ENCODE measurements around the gene SLC6A4. TPM values are rescaled to one million over a fixed set of nuclear protein-coding genes. Genes with fewer than 3 reads are reported as not detected.

The SLC6A4 gene
- total RNA-seq, 1 donor from 2014 or later: not detected

DNA sequence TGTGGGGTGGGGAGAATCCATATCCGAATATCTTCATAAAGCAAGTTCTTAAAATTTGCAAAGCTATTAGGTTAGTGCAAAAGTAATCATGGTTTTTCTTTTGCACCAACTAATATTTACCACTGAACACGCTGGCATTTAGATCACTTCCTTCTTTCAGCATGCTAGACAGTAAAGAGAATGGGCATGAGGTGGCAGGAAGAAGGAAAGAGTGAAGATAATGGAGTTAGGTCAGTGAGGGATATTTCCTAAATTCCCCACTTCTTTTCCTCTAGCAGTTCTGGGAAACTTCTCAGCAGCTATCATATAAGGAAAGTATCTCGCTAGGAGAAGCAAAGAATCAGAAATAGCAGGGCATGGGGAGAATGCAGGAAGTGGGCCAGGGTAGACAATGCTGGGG, 39.0 kb downstream of the SLC6A4 start:
- no peak overlapping the region for H3K27ac Mint-ChIP-seq (ENCODE audit: unreplicated experiment)
- H3K4me1 Mint-ChIP-seq: no peaks in the 10 kb centered on the region
- no peaks in the 10 kb centered on the region for H3K36me3 Mint-ChIP-seq (ENCODE audit: low read depth)
- TF ChIP-seq CTCF (conservative IDR thresholded peaks at IDR 0.05): no peak
- no peak for DNase-seq (ENCODE audit: low read depth, low spot score)
- H3K9me3 Mint-ChIP-seq: no peaks in the 10 kb centered on the region
- H3K27me3 Mint-ChIP-seq (ENCODE audit: low read depth): peaks cover 17% of the 10 kb centered on the region
- H3K4me3 Mint-ChIP-seq: no peak overlapping the region

DNA sequence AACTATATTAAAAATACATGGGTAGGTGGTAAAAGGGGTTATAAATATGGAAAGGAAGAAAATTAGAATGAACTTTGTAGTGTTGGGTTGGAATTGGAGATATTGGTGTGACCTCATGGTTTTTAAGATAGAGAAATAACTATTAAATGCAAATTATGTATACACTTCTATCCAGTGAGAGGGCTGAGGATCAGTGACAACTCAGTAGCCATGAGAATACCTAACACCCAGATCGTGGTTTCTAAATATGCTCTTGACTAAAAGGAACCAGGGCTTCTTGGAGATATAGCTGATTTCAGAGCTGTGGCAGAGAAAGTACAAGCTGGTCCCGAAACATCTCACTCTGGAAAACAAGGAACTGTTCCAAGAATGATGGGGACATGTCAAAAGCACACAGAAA, 44.4 kb downstream of the SLC6A4 start:
- Mint-ChIP-seq H3K27ac (ENCODE audit: unreplicated experiment) (no peak overlapping the region), H3K4me1 (no peaks in the 10 kb centered on the region), H3K4me3 (no peak overlapping the region), H3K36me3 (ENCODE audit: low read depth) (no peaks in the 10 kb centered on the region), H3K9me3 (no peaks in the 10 kb centered on the region), H3K27me3 (ENCODE audit: low read depth) (peaks cover 16% of the 10 kb centered on the region)
- TF ChIP-seq CTCF (conservative IDR thresholded peaks at IDR 0.05): no peak
- no peak for DNase-seq (ENCODE audit: low read depth, low spot score)

GRCh38 chr17:30188211-30188939, 47.1 kb downstream of the SLC6A4 start:
- no peak for TF ChIP-seq CTCF (conservative IDR thresholded peaks at IDR 0.05)
- Mint-ChIP-seq H3K27ac (ENCODE audit: unreplicated experiment) (no peak overlapping the region), H3K9me3 (no peaks in the 10 kb centered on the region), H3K4me1 (no peaks in the 10 kb centered on the region), H3K4me3 (no peak overlapping the region), H3K27me3 (ENCODE audit: low read depth) (peaks cover 11% of the 10 kb centered on the region), H3K36me3 (ENCODE audit: low read depth) (peaks cover 11% of the 10 kb centered on the region)
- no peak for DNase-seq (ENCODE audit: low read depth, low spot score)

DNA sequence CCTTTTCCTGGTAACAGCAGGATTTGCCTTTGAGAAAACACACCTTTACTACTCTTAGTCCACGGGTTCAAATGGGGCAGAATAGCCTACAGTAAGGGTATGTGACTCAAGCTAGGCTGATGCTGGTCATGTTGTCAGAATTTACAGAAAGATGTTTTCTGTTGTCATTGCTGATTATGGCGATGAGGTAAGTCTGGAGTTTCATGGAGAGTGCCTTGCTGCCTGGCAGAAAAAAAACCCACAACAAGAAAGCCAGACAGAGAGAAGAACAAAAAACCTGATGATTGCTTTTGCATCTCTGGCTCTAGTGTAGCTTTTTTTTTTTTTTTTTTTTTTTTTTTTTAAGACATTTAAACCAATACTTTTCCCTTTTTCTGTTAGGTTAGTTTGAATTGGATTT, 47.9 kb downstream of the SLC6A4 start:
- Mint-ChIP-seq H3K27ac (ENCODE audit: unreplicated experiment) (no peak overlapping the region), H3K4me3 (no peak overlapping the region), H3K27me3 (ENCODE audit: low read depth) (peaks cover 8% of the 10 kb centered on the region), H3K9me3 (no peaks in the 10 kb centered on the region), H3K4me1 (no peaks in the 10 kb centered on the region), H3K36me3 (ENCODE audit: low read depth) (peaks cover 11% of the 10 kb centered on the region)
- no peak for TF ChIP-seq CTCF (conservative IDR thresholded peaks at IDR 0.05)
- DNase-seq (ENCODE audit: low read depth, low spot score): no peak

DNA sequence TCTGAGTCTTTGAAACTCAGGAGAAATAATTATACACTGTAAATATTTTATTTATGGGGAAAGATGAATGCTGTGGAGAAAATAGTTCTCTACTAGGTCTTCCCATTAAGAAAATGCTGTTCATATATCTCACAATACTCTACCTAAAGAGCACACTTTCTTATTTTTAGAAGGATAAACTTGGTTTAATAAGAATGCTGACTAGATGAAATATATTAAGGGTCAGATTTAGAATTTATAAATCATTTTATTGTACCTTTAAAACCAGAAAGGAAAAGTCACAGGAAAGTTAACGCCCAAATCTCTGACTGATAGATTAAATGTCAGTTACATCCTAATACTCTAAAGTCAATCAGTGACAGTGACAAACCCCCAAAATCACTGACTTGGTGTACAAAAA, 48.7 kb downstream of the SLC6A4 start:
- no peak for DNase-seq (ENCODE audit: low read depth, low spot score)
- peaks cover 11% of the 10 kb centered on the region for H3K36me3 Mint-ChIP-seq (ENCODE audit: low read depth)

More for the DNA sequence above, 48.7 kb downstream of the SLC6A4 start:
- Mint-ChIP-seq H3K4me3 (no peak overlapping the region), H3K9me3 (no peaks in the 10 kb centered on the region), H3K27ac (ENCODE audit: unreplicated experiment) (no peak overlapping the region), H3K27me3 (ENCODE audit: low read depth) (peaks cover 4% of the 10 kb centered on the region), H3K4me1 (no peaks in the 10 kb centered on the region)
- no peak for TF ChIP-seq CTCF (conservative IDR thresholded peaks at IDR 0.05)
